ENCODE results near the gene PRDM12.
A peak's percentile ranks its signal among the peaks of the same experiment; 100 is the strongest.

Gene PRDM12

DNA sequence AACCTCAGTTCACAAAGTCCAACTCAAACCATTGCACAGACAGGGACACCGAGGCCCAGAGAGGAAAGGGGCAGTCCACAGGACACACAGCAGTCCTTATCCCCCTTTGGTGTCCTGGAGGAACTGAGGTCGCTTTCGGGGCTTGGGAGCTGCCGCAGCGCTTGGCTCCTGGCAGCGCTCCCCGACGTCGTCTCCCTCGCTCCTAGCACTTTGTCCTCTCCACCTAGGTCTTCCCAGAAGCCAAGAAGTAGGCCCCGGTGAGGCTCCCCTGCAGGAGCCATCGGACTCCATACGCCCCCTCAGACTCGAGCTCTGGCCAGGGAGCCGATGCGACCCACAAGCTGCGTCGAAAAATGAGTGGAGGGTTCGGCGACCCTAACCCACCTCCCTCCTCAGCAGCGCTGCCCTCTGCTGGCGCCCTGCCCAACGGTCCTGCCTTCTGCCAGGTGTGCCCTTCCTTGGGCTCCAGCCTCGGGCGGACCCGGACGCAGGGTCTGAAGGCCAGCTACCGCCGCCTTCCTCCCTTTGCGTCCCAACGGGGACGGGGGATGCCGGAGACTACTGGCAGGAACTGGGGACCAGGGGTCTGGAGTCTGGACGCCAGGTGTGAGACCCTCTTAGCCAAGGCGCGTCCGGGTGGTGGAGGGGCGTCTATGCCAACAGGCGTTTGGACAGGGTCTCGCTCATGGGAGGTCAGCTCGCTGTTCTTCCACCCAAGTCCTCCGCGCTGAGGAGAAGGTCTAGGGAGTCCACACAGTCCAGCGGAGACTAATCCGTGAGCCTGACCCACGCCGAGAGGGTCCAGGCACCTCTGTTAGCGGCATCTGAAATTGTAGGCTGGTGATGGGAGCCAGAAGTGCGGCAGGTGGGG is 2.1 kb upstream of the PRDM12 start:
- no peak for DNase-seq
- in situ Hi-C loops (cut with MboI; ENCODE audit: low pct_unique_long_range_greater_than_20kb, low sequenced_read_pairs) = no loop called here

DNA sequence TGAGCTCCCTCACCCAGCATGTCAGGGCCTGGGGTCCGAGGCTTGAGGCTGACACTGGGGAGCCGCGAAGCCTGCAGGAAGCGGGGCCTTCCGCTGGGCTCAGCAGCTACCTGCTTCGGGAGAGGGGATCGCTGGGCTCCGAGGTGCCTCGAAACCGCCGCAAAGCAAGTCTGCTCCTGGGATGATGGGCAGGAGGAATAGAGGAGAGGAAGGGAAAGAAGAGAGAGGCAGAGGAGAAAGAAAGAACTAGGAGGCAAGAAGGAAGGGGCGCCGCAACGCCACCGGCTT is 1.5 kb upstream of the PRDM12 start:
- DNase-seq = no peak

DNA sequence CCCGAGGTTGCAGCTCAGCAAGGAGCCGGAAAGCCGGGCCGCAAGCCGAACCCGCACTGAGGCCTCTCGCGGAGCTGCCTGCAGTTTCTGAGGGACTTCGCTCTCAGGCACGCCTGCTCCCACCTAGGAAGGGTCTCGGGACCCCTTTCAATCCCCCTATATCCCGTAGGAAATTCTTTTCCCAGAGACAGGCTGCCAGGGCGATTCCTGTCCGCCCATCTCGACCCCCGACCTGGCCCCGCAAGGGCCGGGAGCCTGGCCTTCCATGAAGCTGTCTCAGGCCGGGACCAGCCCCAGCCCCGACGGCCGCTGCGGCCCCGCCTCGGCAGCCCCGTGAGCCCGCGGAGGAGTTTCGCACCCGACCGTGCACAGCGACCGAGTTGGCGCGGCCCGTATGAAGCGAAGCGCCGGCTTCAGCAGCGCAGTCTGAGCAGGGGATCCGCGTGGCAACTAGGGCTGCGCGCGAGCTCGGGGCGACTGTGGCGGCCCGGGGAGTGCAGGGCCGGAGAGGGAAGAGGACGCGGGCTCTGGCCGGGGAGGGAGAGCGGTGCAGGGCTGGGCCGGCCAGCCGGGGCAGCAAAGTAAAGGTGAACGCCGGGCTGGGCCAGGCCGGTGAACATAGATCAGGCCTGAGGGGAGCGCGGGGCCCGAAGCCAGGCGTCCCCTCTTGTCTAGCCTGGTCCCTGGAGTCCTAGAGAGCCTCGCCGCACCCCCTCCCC is 977 bp upstream of the PRDM12 start:
- no peak for DNase-seq
- in situ Hi-C loops (cut with MboI; ENCODE audit: low pct_unique_long_range_greater_than_20kb, low sequenced_read_pairs) = no loop called here

More for the DNA sequence above, 1.5 kb upstream of the PRDM12 start:
- in situ Hi-C loops (cut with MboI; ENCODE audit: low pct_unique_long_range_greater_than_20kb, low sequenced_read_pairs) = no loop called here

DNA sequence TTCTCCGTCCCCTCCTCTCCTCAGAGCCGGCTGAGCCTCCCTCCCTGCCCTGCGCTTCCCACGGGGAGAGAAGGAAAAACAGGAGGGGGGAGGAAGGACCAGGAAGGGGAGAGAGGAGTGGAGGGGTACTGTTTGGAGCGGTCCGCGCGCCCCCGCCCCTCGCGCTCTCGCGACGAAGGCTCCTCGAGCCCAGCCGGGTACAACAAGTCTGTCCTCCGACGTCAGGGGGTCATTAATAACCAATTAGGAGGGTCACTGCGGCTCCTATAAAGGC is 480 bp upstream of the PRDM12 start:
- DNase-seq = no peak
- in situ Hi-C loops (cut with MboI; ENCODE audit: low pct_unique_long_range_greater_than_20kb, low sequenced_read_pairs) = no loop called here

DNA sequence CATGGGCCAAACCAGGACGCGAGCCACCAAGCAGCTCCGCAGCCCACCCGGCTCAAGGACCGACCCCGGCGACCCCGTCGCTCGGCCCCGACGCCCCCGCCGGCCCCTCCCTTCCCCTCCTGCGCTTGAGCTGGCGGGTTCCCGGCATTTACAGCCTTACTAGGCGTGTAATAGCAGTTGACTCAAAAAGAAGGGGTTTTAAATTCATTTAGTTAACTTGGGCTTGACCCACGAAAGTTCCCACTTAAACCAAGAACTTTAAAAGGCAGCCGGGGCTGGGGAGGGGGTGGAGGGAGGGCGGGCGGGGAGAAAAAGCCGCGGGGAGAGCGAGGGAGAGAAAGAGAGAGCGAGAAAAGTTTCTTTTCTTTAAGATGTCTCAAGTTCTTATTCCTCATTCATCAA is 636 bp downstream of the PRDM12 start:
- in situ Hi-C loops (cut with MboI; ENCODE audit: low pct_unique_long_range_greater_than_20kb, low sequenced_read_pairs) = no loop called here
- DNase-seq = no peak

DNA sequence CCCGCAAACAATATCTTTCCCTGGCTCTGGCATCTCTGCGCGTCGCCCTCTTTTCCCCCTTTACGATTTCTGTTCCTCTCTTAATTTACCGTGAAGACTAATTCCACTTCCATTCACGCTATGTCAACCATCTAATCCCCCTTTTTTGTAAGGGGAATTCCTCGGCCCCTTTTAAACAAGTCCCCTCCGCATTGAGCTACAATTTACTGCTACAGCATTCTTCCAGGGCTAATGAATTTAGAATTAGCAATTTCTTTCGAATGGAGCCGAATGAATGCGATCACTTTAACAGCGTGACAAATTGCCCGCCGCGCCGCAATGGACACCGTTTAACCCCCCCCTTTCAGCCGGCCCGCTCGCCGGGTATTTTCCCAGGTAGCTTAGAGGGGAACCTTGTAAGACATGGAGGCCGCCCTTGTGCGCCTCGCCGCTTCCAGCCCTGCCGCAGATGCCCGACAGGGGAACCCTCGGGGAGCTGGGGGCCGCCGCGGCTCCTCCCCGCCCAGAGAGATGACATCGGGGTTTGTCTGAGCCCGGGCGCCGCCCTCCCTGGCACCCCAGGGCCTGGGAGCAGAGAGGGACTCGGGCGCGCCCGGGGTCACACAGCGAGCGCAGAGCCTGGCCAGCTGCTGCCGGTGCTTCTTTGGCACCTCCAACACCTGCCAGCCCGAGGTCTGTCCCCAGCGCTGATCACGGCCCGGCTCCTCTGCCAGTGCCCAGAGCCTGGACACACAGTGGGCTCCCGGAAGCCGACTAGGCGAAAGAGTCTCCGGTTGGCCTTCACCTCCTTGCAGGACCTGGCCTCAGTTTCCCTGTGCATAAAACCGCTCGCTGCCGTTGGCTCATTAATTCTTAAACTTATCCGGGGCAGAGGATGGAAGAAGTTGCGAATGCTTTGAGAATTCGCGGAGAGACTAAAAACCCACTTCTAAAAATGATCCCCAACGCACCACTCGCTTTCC is 1.3 kb downstream of the PRDM12 start:
- in situ Hi-C loops (cut with MboI; ENCODE audit: low pct_unique_long_range_greater_than_20kb, low sequenced_read_pairs) = no loop called here
- DNase-seq = no peak

DNA sequence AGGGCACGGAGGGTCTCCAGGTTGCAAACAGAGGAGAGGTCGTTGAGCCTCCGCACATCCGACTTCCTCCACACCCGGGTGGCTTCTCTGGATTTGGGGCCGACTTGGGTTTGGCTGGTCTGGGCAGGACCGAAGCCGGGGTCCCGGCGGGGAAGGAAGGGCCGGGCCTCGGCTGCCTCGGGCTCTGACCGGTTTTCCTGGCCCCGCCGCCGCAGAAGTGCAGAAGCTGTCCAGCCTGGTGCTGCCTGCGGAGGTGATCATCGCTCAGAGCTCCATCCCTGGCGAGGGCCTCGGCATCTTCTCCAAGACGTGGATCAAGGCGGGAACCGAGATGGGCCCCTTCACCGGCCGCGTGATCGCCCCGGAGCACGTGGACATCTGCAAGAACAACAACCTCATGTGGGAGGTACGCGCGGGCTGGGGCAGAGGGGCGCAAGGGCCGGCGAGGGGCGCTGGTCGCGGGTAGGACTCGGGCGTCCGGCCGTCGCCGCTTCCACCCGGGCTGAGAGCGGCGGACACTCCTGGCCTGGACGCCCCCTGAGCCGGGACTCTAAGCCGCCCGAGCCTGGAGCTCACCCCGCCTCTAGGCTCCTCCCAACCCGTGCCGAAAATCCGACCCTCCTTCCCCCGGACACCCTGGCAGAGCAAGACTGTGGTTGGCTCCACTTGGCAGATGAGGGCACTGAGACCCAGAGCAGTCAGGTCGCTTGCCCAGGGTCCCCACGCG is 2.2 kb downstream of the PRDM12 start:
- no peak for DNase-seq
- in situ Hi-C loops (cut with MboI; ENCODE audit: low pct_unique_long_range_greater_than_20kb, low sequenced_read_pairs) = no loop called here

DNA sequence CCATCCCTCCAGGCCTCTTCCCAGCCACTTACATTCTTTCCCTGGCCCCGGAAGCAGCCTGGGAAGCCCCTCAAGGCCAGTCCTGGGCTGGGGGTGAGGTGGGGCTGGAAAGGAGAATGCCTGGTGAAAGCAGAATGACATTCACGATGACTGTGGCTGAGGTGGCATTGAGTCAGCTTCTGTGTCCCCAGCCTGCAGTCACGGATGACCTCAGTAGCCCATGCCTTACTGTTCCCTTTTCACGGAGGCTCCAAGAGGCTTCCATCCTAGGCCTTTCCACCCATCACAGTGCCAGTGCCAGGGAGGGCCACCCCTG is 2.7 kb downstream of the PRDM12 start:
- in situ Hi-C loops (cut with MboI; ENCODE audit: low pct_unique_long_range_greater_than_20kb, low sequenced_read_pairs) = no loop called here

DNA sequence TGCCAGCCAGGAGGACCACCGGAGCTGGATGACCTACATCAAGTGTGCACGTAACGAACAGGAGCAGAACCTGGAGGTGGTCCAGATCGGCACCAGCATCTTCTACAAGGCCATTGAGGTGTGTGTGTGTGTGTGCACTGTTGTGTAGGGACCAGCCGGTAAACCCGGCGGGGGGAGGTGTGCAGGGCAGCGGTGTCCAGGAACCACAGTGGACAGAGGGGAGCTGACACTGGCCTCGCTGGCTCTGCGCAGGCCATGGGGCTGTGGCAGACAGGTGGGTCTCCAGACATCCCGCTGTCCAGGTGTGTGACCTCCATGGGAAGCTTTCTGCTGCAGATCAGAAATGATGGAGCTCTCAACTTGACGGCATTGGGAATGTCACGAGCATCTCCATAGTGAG is 3.8 kb downstream of the PRDM12 start:
- in situ Hi-C loops (cut with MboI; ENCODE audit: low pct_unique_long_range_greater_than_20kb, low sequenced_read_pairs) = no loop called here
- no peak for DNase-seq

More for the DNA sequence above, 2.7 kb downstream of the PRDM12 start:
- no peak for DNase-seq

DNA sequence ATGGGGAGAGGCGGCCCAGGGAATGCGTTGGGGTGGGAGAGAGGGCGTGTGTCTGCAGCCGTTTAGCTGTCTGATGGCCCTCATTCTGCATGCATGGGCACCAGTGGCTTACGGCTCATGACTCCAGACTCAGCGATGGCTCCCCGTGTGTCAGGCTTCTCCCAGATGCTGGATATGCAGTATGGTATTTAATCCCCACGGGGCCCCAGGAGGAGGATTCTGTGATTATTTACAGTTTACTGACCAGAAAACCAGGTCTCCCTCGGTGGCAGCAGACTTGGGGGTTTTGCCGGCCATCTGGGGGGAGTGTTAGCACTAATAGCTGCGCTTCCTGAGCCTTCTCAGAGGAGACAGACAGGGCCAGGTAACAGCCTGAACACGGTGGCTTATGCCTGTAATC is 4.3 kb downstream of the PRDM12 start:
- in situ Hi-C loops (cut with MboI; ENCODE audit: low pct_unique_long_range_greater_than_20kb, low sequenced_read_pairs) = no loop called here
- DNase-seq = no peak

DNA sequence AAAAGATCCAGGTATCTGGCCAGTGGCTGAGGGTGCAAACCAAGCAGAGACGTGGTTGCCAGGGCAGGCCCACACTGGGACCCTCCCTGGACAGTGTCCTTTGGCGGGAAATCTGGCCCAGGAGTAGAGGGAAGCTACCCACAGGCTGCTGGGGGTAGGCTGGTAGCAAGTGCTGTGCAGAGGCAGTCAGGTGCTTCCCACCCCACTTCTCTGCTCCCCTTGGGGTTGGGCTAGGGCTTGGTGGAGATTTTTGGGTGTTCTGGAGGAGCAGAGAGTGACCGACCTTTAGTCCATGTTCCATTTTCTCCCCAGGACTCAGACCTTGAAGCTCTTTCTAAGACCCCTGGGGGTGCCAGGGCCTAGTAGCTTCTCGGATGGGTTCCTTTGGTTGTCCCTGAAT is 5.6 kb downstream of the PRDM12 start:
- DNase-seq = no peak
- in situ Hi-C loops (cut with MboI; ENCODE audit: low pct_unique_long_range_greater_than_20kb, low sequenced_read_pairs) = loop anchor here (10.0 kb wide), 1 partner anchor 215 kb away; no protein-coding TSS in a partner anchor

DNA sequence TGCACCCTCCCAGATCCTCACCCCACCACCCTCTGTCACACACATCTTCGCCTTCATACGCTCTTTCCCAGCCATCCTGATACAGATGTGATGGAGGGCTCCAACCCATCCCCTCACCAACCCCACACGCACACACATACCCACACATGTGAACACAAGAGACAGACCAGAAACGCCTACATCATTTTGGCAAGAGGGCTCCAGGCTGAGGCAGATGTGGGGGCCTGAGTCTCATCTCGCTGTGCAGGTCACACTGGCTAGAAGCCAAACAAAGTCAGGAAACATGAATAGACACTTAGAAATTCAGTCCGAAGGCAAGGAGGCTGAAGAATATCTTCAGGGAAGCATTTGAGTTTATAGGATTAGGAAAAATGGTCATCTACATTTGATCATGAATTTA is 6.2 kb downstream of the PRDM12 start:
- DNase-seq = no peak
- in situ Hi-C loops (cut with MboI; ENCODE audit: low pct_unique_long_range_greater_than_20kb, low sequenced_read_pairs) = loop anchor here (10.0 kb wide), 1 partner anchor 216 kb away; no protein-coding TSS in a partner anchor

DNA sequence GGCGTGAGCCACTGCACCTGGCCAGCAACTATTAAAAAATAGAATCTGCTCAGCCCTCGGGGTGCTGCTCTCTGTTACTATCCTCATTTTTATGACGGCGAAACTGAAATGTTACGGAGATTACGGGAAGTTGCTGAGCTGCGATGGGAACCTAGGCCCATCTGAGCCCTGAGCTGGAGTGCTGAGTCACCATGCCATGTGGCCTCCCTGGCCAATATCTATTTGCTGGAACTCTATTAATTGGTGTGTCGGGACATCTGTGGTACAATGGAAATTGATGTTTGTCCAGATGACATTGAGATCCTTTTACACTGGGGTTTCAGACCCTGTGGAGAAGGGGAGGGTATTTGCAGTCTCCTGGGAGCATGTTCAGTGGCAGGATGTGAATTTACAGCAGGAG is 8.1 kb downstream of the PRDM12 start:
- in situ Hi-C loops (cut with MboI; ENCODE audit: low pct_unique_long_range_greater_than_20kb, low sequenced_read_pairs) = loop anchor here (10.0 kb wide), 1 partner anchor 218 kb away; no protein-coding TSS in a partner anchor

DNA sequence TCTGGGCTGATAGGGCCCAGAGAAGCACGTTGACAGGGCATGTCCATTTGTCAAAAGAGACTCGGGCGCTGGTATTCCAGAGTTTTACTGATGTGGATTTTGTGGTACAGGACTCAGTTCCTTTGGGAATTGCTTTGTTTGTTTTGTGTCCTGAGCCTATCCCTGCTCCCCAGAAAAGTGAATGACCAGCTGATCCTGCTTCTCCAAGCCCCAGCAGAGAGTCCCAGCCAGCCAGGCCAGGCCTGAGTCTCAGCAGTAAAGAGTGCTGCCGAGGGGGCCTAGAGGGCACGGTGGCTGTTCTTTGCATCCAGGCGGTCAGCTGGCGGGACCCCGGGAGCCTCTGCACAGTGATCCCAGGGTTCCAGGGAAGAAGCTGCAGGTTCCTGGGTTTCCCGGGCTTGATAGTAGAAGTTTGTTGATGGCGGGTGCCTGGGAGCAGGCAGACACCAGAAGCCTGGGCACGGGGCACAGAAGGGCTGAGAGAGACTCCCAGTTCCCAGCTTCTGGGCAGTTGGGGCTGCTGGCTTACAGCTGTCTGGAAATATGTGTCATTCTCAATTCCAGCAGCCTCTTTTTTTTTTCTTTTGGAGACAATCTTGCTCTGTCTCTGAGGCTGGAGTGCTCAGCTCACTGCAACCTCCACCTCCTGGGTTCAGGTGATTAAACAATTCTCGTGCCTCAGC is 8.7 kb downstream of the PRDM12 start:
- in situ Hi-C loops (cut with MboI; ENCODE audit: low pct_unique_long_range_greater_than_20kb, low sequenced_read_pairs) = loop anchor here (10.0 kb wide), 1 partner anchor 218 kb away; no protein-coding TSS in a partner anchor
- DNase-seq = no peak

More for the DNA sequence above, 8.1 kb downstream of the PRDM12 start:
- DNase-seq = no peak

DNA sequence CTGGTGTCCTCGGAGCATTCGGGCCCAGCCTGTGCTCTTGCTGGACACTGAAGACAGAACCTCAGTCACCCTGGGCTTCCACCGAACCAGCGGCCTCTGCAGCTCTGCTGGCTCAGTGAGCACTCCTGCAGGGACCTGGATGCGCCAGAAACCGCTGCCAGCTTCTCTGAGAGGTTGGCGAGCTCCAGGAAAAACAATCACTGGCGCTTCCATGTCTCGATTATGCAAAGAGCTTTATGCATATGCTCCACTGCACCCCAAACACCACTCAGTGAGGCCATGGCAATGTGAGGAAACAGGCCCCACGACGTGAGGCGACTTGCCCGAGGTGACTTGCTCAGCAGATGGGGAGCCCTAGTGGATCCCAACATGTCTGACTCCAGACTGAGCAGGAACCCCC is 11.0 kb downstream of the PRDM12 start:
- no peak for DNase-seq
- in situ Hi-C loops (cut with MboI; ENCODE audit: low pct_unique_long_range_greater_than_20kb, low sequenced_read_pairs) = loop anchor here (10.0 kb wide), 1 partner anchor 221 kb away; no protein-coding TSS in a partner anchor

DNA sequence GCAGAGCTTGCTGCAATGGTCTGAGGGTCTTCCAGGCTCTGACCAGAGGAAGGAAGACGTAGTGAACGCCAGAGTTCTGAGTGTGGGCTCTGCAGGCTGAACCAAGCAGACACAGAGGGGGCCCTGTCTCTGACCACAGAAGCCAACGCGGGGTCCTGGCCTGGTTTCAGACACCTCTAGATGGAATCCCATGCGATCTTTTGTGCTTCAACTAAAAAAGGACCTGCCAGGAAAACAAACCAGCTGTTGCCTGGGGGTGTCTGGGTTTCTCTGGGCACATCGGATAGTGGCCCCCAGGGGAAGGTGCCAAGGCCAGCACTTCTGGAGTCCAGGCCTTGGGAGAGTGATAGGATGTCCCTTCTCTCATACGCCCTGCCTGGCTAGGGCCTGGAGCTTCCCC is 12.9 kb downstream of the PRDM12 start:
- DNase-seq = no peak
- in situ Hi-C loops (cut with MboI; ENCODE audit: low pct_unique_long_range_greater_than_20kb, low sequenced_read_pairs) = loop anchor here (10.0 kb wide), 1 partner anchor 222 kb away; no protein-coding TSS in a partner anchor

DNA sequence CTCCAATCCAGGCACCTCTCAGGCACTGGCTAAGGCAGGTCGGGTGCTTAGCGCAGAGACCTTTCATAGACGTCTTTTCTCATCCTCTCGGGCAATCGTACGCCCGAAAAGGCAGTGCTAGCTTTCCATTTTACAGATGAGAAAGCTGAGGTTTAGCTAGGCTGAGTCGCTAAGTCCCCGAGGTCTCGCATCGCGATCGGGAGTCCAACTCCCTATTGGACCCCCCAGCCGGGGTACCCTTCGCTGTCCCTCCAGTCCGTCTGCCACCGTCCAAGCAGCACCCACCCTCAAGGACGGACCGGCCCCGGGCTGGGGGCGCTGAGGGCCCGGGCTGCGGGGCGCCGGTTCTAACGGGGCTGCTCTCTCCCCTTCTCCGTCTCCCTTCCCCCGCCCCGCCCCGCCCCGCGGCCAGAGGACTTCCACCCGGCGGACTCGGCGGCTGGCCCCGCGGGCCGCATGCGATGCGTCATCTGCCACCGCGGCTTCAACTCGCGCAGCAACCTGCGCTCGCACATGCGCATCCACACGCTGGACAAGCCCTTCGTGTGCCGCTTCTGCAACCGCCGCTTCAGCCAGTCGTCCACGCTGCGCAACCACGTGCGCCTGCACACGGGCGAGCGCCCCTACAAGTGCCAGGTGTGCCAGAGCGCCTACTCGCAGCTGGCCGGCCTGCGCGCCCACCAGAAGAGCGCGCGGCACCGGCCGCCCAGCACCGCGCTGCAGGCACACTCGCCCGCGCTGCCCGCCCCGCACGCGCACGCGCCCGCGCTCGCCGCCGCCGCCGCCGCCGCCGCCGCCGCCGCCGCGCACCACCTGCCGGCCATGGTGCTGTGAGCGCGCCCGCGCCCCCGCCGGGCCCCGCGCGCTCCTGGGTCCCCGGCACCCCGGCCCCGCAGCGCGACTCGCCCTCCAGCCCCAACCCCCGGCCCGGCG is 16.7 kb downstream of the PRDM12 start:
- in situ Hi-C loops (cut with MboI; ENCODE audit: low pct_unique_long_range_greater_than_20kb, low sequenced_read_pairs) = no loop called here
- peak; percentile 76 for DNase-seq
